GM12878 (cell line): Measurements from ENCODE around the gene PRR12. TPM values are rescaled to one million over a fixed set of nuclear protein-coding genes. Genes with fewer than 3 reads are reported as not detected.

Experiments
- BHLHE40 ChIP-seq, 2 experiments: fragments of 450-650 bp in 1 of 2; IDR thresholded peaks; 2 replicates each; pipeline ENCODE4 v1.6.1; 2011 to 2017; ENCODE audit warnings: low read depth in 2 of 2, borderline replicate concordance in 1 of 2, improper control_type of control experiment in 1 of 2, low read length in 1 of 2, mild to moderate bottlenecking in 1 of 2
- CBFB ChIP-seq: IDR thresholded peaks from 2 replicates; pipeline ENCODE4 v1.6.1; 2016; ENCODE audit warnings: antibody characterized with exemption, low read depth
- CEBPB ChIP-seq, 2 experiments: fragments of 150-350 bp in 1 of 2; IDR thresholded peaks; 2 replicates each; pipeline ENCODE4 v1.6.1; 2012 to 2014; ENCODE audit warnings: low read depth in 2 of 2, low read length in 2 of 2, borderline replicate concordance in 1 of 2, inconsistent platforms in 1 of 2
- CREM ChIP-seq: IDR thresholded peaks from 2 replicates; pipeline ENCODE4 v1.6.1; 2014; ENCODE audit warnings: antibody characterized with exemption, low read depth
- E2F4 ChIP-seq: IDR thresholded peaks from 2 replicates; pipeline ENCODE4 v1.6.1; 2012; ENCODE audit warnings: low read depth, low read length, improper control_type of control experiment
- E4F1 ChIP-seq: fragments of 450-650 bp; IDR thresholded peaks from 2 replicates; pipeline ENCODE4 v1.6.1; 2018; ENCODE audit warnings: borderline replicate concordance, mild to moderate bottlenecking; ENCODE audit not compliant: partially characterized antibody
- JUND ChIP-seq: IDR thresholded peaks from 2 replicates; pipeline ENCODE4 v1.6.1; 2012; ENCODE audit warnings: low read depth, mild to moderate bottlenecking, low read length, improper control_type of control experiment, moderate library complexity
- MYB ChIP-seq: fragments of 150-350 bp; IDR thresholded peaks from 2 replicates; pipeline ENCODE4 v1.6.1; 2014; ENCODE audit warnings: mild to moderate bottlenecking, low read depth, low read length, borderline replicate concordance
- SREBF2 ChIP-seq: IDR thresholded peaks from 2 replicates; pipeline ENCODE4 v1.6.1; 2012; ENCODE audit warnings: mild to moderate bottlenecking, low read length
- TBL1XR1 ChIP-seq: IDR thresholded peaks from 2 replicates; pipeline ENCODE4 v1.6.1; 2012; ENCODE audit warnings: low read depth, low read length, improper control_type of control experiment
- polyA plus RNA-seq, 11 experiments: library from polyadenylated mRNA; depleted of rRNA in 4 of 11; unstranded in 6 of 11; stranded (reverse) in 5 of 11; fragments of >200 nt; fragmentation: Nextera tagmentation in 4 of 11; fragmentation: Illumina TruSeq in 1 of 11; extraction: Ambion mirVana in 4 of 11; extraction: Trizol in 1 of 11; gene quantifications; 1 replicate in 1 of 11; 2 replicates in 10 of 11; pipeline versions ENCODE4 v1.2.1 to v1.2.3, GENCODE V29; 2011 to 2016; ENCODE audit warnings: inconsistent platforms in 2 of 11, missing spikeins in 2 of 11, low read depth in 1 of 11
- total RNA-seq, 4 experiments: library from RNA; depleted of rRNA in 3 of 4; stranded (reverse); fragments of >200 nt in 3 of 4; fragmentation: Illumina TruSeq in 1 of 4; extraction: Trizol in 1 of 4; gene quantifications; 2 replicates each; pipeline versions ENCODE4 v1.2.1 to v1.2.3, GENCODE V29; 2013 to 2021
- TF ChIP-seq, protein P1 (sequence below): IDR thresholded peaks from 2 replicates; pipeline ENCODE4 v1.6.1; 2012; ENCODE audit warnings: improper control_type of control experiment, low read depth, low read length; ENCODE audit not compliant: insufficient replicate concordance

The PRR12 gene
- total and polyA plus RNA-seq, 10 of the 15 experiments (the other 5 are each of a cell fraction or from before 2014, with no cell fraction given): 0.02 to 25.3 (median 1.6) TPM

DNA sequence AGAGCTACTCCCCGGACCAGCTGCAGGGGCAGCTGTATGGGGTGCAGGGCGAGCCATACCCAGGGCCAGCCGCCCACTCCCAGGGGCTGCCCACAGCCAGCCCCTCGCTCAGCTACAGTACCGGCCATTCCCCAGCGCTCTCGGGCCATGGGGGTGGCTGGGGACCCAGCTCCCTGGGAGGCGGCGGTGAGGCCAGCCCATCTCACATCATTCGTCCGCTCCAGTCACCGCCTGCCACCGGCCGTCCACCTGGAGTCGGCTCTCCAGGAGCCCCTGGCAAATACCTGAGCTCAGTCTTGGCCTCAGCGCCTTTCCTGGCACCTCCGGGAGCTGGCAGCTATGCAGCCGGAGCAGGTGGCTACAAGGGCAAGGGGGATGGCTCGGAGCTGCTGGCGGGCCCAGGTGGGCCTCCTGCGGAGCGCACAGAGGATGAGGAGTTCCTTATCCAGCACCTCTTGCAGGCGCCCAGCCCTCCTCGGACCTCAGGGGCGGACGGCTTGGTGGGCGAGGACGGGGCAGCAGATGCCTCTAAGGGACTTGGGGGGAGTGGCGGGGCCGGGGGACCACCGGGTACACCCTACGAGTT is 4.9 kb downstream of the PRR12 start (continued):
- TF ChIP-seq, protein P1, sequence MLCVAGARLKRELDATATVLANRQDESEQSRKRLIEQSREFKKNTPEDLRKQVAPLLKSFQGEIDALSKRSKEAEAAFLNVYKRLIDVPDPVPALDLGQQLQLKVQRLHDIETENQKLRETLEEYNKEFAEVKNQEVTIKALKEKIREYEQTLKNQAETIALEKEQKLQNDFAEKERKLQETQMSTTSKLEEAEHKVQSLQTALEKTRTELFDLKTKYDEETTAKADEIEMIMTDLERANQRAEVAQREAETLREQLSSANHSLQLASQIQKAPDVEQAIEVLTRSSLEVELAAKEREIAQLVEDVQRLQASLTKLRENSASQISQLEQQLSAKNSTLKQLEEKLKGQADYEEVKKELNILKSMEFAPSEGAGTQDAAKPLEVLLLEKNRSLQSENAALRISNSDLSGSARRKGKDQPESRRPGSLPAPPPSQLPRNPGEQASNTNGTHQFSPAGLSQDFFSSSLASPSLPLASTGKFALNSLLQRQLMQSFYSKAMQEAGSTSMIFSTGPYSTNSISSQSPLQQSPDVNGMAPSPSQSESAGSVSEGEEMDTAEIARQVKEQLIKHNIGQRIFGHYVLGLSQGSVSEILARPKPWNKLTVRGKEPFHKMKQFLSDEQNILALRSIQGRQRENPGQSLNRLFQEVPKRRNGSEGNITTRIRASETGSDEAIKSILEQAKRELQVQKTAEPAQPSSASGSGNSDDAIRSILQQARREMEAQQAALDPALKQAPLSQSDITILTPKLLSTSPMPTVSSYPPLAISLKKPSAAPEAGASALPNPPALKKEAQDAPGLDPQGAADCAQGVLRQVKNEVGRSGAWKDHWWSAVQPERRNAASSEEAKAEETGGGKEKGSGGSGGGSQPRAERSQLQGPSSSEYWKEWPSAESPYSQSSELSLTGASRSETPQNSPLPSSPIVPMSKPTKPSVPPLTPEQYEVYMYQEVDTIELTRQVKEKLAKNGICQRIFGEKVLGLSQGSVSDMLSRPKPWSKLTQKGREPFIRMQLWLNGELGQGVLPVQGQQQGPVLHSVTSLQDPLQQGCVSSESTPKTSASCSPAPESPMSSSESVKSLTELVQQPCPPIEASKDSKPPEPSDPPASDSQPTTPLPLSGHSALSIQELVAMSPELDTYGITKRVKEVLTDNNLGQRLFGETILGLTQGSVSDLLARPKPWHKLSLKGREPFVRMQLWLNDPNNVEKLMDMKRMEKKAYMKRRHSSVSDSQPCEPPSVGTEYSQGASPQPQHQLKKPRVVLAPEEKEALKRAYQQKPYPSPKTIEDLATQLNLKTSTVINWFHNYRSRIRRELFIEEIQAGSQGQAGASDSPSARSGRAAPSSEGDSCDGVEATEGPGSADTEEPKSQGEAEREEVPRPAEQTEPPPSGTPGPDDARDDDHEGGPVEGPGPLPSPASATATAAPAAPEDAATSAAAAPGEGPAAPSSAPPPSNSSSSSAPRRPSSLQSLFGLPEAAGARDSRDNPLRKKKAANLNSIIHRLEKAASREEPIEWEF: no peak
- TF ChIP-seq E2F4: no peak
- TF ChIP-seq E4F1: no peak
- no peak for TF ChIP-seq JUND
- no peak for TF ChIP-seq BHLHE40 (IDR thresholded peaks at IDR 0.05; ENCODE audit: borderline replicate concordance in 1 of 2, low read depth in 2 of 2, low read length in 1 of 2)
- no peak for TF ChIP-seq MYB
- no peak for TF ChIP-seq CBFB
- no peak for TF ChIP-seq CEBPB (IDR thresholded peaks at IDR 0.05; ENCODE audit: borderline replicate concordance in 1 of 2, low read depth in 2 of 2, low read length in 2 of 2)
- TF ChIP-seq CREM: no peak
- TF ChIP-seq SREBF2: no peak
- TF ChIP-seq TBL1XR1: no peak
